WTC11 (cell line): ENCODE data around the gene TAF11L2. TPM values are rescaled to one million over a fixed set of nuclear protein-coding genes. Genes with fewer than 3 reads are reported as not detected.

Source experiments
- ATAC-seq: fragments of 200-7000 bp; cut with Tn5 transposase; 2 replicates; pipeline ENCODE4 v1.10.0; 2021; ENCODE audit warnings: mild to moderate bottlenecking, moderate library complexity
- CTCF ChIA-PET: fragments of 300-600 bp; sonication (Branson Sonifier 250); formaldehyde crosslinking; loops from one replicate; lab custom pipeline; 2021; ENCODE audit warnings: antibody characterized with exemption; lab: Charles Lee
- POLR2A ChIA-PET: fragments of 350-600 bp; sonication (Branson Sonifier 250); formaldehyde crosslinking; loops from one replicate; lab custom pipeline; 2021; ENCODE audit warnings: antibody characterized with exemption; lab: Charles Lee
- DNase-seq: peaks from one replicate; pipeline ENCODE4 v3.0.0; 2021; ENCODE audit warnings: low spot score
- H3K27ac Mint-ChIP-seq: 2 replicates; pipeline ENCODE4 v1.8.0; 2021; ENCODE audit warnings: mixed read lengths
- H3K27me3 Mint-ChIP-seq: 2 replicates; pipeline ENCODE4 v1.8.0; 2021; ENCODE audit warnings: low read depth, mild to moderate bottlenecking, moderate library complexity, mixed read lengths
- H3K36me3 Mint-ChIP-seq: 2 replicates; pipeline ENCODE4 v1.8.0; 2021; ENCODE audit warnings: mixed read lengths
- H3K4me1 Mint-ChIP-seq: 2 replicates; pipeline ENCODE4 v1.8.0; 2022; ENCODE audit warnings: mixed read lengths
- H3K4me3 Mint-ChIP-seq: 2 replicates; pipeline ENCODE4 v1.8.0; 2021; ENCODE audit warnings: mild to moderate bottlenecking, moderate library complexity, mixed read lengths
- H3K9me3 Mint-ChIP-seq: 2 replicates; pipeline ENCODE4 v1.8.0; 2021; ENCODE audit warnings: mixed read lengths
- E2F4 ChIP-seq: sonication (generic); formaldehyde crosslinking; IDR thresholded peaks from 2 replicates; pipeline ENCODE4 v1.8.1; 2022; ENCODE audit warnings: low read depth, mild to moderate bottlenecking, moderate library complexity, missing genetic modification reagents, borderline replicate concordance
- E2F5 ChIP-seq: sonication (generic); formaldehyde crosslinking; IDR thresholded peaks from 2 replicates; pipeline ENCODE4 v1.8.1; 2022; ENCODE audit warnings: mild to moderate bottlenecking, moderate library complexity, missing genetic modification reagents
- ERG ChIP-seq: fragments of 250-450 bp; sonication (Bioruptor Pico); IDR thresholded peaks from 2 replicates; pipeline ENCODE4 v1.8.0; 2021; ENCODE audit warnings: mild to moderate bottlenecking
- GABPB1 ChIP-seq: sonication (generic); formaldehyde crosslinking; IDR thresholded peaks from 2 replicates; pipeline ENCODE4 v1.8.1; 2023; ENCODE audit warnings: mild to moderate bottlenecking, missing genetic modification reagents
- JUN ChIP-seq: sonication (generic); formaldehyde crosslinking; IDR thresholded peaks from 2 replicates; pipeline ENCODE4 v1.8.0; 2023; ENCODE audit warnings: mild to moderate bottlenecking, missing genetic modification reagents
- NFATC4 ChIP-seq: fragments of 250-450 bp; sonication (Bioruptor Pico); IDR thresholded peaks from 2 replicates; pipeline ENCODE4 v1.9.0; 2021; ENCODE audit warnings: mild to moderate bottlenecking
- NFE2L1 ChIP-seq: sonication (generic); formaldehyde crosslinking; IDR thresholded peaks from 2 replicates; pipeline ENCODE4 v1.8.1; 2023; ENCODE audit warnings: missing genetic modification reagents
- NR1H2 ChIP-seq: sonication (generic); formaldehyde crosslinking; IDR thresholded peaks from 2 replicates; pipeline ENCODE4 v1.9.0; 2021; ENCODE audit warnings: mild to moderate bottlenecking, moderate library complexity, missing genetic modification reagents
- NR3C1 ChIP-seq: sonication (generic); formaldehyde crosslinking; conservative IDR thresholded peaks from 2 replicates; pipeline ENCODE4 v1.8.1; 2023; ENCODE audit warnings: low read depth, mild to moderate bottlenecking, missing genetic modification reagents
- TCF7 ChIP-seq: sonication (generic); formaldehyde crosslinking; IDR thresholded peaks from 2 replicates; pipeline ENCODE4 v1.8.0; 2022; ENCODE audit warnings: mild to moderate bottlenecking, low read depth, missing genetic modification reagents, moderate library complexity
- TP53 ChIP-seq: sonication (generic); formaldehyde crosslinking; IDR thresholded peaks from 2 replicates; pipeline ENCODE4 v1.8.1; 2023; ENCODE audit warnings: mild to moderate bottlenecking, missing genetic modification reagents
- USF1 ChIP-seq: sonication (generic); formaldehyde crosslinking; IDR thresholded peaks from 2 replicates; pipeline ENCODE4 v1.8.0; 2022; ENCODE audit warnings: mild to moderate bottlenecking, missing genetic modification reagents
- ZNF219 ChIP-seq: sonication (generic); formaldehyde crosslinking; IDR thresholded peaks from 2 replicates; pipeline ENCODE4 v1.8.0; 2023; ENCODE audit warnings: missing genetic modification reagents, mild to moderate bottlenecking, borderline replicate concordance
- ZNF281 ChIP-seq: sonication (generic); formaldehyde crosslinking; IDR thresholded peaks from 2 replicates; pipeline ENCODE4 v1.8.0; 2023; ENCODE audit warnings: mild to moderate bottlenecking, missing genetic modification reagents
- ZSCAN18 ChIP-seq: fragments of 250-450 bp; sonication (Bioruptor Pico); IDR thresholded peaks from 2 replicates; pipeline ENCODE4 v2.1.2; 2022; ENCODE audit warnings: mild to moderate bottlenecking, moderate library complexity
- total RNA-seq: library from RNA; stranded (reverse); gene quantifications from 3 replicates; pipeline ENCODE4 v1.2.3, GENCODE V29; 2021
- TF ChIP-seq, protein P1 (sequence below): sonication (generic); formaldehyde crosslinking; conservative IDR thresholded peaks from 2 replicates; pipeline ENCODE4 v1.8.1; 2023; ENCODE audit warnings: mild to moderate bottlenecking, low read depth, missing genetic modification reagents, moderate library complexity
- TF ChIP-seq, protein P2 (sequence below): fragments of 200-600 bp; IDR thresholded peaks from 2 replicates; pipeline ENCODE4 v1.8.0; 2022; ENCODE audit warnings: antibody characterized with exemption
- TF ChIP-seq, protein P3 (sequence below): sonication (generic); formaldehyde crosslinking; IDR thresholded peaks from 2 replicates; pipeline ENCODE4 v1.8.1; 2023; ENCODE audit warnings: mild to moderate bottlenecking, missing genetic modification reagents, borderline replicate concordance

Gene TAF11L2
- total RNA-seq, 1 experiment from 2014 or later, result not detected

GRCh38 chr5:17477573-17478265 lies 20.3 kb upstream of the TAF11L2 start (continued):
- TF ChIP-seq ZNF281 (CRISPR knock-in tag) (no peak), TCF7 (CRISPR knock-in tag) (no peak), ZSCAN18 (CRISPR knock-in tag) (no peak), TP53 (no peak), NR3C1 (CRISPR knock-in tag) (no peak)
- TF ChIP-seq, protein P1, sequence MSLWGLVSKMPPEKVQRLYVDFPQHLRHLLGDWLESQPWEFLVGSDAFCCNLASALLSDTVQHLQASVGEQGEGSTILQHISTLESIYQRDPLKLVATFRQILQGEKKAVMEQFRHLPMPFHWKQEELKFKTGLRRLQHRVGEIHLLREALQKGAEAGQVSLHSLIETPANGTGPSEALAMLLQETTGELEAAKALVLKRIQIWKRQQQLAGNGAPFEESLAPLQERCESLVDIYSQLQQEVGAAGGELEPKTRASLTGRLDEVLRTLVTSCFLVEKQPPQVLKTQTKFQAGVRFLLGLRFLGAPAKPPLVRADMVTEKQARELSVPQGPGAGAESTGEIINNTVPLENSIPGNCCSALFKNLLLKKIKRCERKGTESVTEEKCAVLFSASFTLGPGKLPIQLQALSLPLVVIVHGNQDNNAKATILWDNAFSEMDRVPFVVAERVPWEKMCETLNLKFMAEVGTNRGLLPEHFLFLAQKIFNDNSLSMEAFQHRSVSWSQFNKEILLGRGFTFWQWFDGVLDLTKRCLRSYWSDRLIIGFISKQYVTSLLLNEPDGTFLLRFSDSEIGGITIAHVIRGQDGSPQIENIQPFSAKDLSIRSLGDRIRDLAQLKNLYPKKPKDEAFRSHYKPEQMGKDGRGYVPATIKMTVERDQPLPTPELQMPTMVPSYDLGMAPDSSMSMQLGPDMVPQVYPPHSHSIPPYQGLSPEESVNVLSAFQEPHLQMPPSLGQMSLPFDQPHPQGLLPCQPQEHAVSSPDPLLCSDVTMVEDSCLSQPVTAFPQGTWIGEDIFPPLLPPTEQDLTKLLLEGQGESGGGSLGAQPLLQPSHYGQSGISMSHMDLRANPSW (CRISPR knock-in tag), result no peak

- DNase-seq (no peak), ATAC-seq (peak; percentile 47)
- ChIA-PET CTCF (interaction anchor here (1.1 kb wide), 1 partner anchor 265 kb away, joined by 4 read pairs; no protein-coding TSS in a partner anchor), POLR2A (no interaction called here)
- H3K27ac Mint-ChIP-seq, result 0 out of 2 replicates have a peak overlapping the region, but pooled peaks have one; percentile 8
- no peaks in the 10 kb centered on the region for H3K9me3 Mint-ChIP-seq
- no peak overlapping the region for H3K4me3 Mint-ChIP-seq
- H3K36me3 Mint-ChIP-seq, result no peaks in the 10 kb centered on the region
- peaks cover 7% of the 10 kb centered on the region for H3K4me1 Mint-ChIP-seq
- no peaks in the 10 kb centered on the region for H3K27me3 Mint-ChIP-seq
- TF ChIP-seq, protein P2, sequence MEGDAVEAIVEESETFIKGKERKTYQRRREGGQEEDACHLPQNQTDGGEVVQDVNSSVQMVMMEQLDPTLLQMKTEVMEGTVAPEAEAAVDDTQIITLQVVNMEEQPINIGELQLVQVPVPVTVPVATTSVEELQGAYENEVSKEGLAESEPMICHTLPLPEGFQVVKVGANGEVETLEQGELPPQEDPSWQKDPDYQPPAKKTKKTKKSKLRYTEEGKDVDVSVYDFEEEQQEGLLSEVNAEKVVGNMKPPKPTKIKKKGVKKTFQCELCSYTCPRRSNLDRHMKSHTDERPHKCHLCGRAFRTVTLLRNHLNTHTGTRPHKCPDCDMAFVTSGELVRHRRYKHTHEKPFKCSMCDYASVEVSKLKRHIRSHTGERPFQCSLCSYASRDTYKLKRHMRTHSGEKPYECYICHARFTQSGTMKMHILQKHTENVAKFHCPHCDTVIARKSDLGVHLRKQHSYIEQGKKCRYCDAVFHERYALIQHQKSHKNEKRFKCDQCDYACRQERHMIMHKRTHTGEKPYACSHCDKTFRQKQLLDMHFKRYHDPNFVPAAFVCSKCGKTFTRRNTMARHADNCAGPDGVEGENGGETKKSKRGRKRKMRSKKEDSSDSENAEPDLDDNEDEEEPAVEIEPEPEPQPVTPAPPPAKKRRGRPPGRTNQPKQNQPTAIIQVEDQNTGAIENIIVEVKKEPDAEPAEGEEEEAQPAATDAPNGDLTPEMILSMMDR, result no peak
- TF ChIP-seq ZNF219 (CRISPR knock-in tag), result no peak
- no peak for TF ChIP-seq NR1H2
- no peak for TF ChIP-seq ERG (CRISPR knock-in tag)
- no peak for TF ChIP-seq GABPB1 (CRISPR knock-in tag)
- TF ChIP-seq JUN, result no peak
- TF ChIP-seq, protein P3, sequence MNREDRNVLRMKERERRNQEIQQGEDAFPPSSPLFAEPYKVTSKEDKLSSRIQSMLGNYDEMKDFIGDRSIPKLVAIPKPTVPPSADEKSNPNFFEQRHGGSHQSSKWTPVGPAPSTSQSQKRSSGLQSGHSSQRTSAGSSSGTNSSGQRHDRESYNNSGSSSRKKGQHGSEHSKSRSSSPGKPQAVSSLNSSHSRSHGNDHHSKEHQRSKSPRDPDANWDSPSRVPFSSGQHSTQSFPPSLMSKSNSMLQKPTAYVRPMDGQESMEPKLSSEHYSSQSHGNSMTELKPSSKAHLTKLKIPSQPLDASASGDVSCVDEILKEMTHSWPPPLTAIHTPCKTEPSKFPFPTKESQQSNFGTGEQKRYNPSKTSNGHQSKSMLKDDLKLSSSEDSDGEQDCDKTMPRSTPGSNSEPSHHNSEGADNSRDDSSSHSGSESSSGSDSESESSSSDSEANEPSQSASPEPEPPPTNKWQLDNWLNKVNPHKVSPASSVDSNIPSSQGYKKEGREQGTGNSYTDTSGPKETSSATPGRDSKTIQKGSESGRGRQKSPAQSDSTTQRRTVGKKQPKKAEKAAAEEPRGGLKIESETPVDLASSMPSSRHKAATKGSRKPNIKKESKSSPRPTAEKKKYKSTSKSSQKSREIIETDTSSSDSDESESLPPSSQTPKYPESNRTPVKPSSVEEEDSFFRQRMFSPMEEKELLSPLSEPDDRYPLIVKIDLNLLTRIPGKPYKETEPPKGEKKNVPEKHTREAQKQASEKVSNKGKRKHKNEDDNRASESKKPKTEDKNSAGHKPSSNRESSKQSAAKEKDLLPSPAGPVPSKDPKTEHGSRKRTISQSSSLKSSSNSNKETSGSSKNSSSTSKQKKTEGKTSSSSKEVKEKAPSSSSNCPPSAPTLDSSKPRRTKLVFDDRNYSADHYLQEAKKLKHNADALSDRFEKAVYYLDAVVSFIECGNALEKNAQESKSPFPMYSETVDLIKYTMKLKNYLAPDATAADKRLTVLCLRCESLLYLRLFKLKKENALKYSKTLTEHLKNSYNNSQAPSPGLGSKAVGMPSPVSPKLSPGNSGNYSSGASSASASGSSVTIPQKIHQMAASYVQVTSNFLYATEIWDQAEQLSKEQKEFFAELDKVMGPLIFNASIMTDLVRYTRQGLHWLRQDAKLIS (CRISPR knock-in tag), result no peak
- no peak for TF ChIP-seq USF1 (CRISPR knock-in tag)
- TF ChIP-seq NFATC4 (CRISPR knock-in tag), result no peak
- no peak for TF ChIP-seq NFE2L1 (CRISPR knock-in tag)
- TF ChIP-seq E2F4, result no peak
- no peak for TF ChIP-seq E2F5 (CRISPR knock-in tag)
Observed at GRCh38 chr5:17481378-17481777, 16.7 kb upstream of the TAF11L2 start.
